ENCODE results near the gene TUBB1.

Gene TUBB1

DNA sequence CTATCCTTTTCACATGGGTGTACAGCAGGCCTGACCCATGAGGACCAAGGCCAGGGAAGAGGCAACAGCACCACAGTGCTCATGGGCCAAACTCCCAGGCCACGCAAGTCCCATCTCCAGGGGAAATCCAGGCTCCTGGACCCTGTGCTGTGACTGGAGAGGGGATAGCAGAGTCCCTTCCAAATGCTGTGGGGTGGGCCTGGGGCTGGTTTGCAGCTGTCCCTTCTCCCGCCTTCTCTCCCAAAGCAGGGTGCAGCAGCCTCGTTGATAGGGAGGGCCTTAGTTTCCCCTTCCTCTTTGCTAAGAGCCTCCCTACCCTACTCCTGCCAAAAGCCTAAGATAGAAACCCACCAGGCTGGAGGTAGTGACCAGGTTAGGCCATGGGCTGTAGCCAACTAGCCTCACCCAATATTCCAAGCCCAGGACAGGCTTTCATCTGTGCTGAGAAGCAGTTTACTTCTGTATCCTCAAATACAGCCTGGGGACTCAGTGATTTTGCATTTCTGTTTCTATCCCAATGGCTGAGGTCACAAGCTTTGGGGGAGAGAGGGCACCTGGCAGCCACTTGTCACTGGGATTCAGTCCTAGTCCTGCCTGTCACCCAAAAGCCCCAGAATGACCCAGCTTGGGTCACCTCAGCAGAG is 13.6 kb upstream of the TUBB1 start:
- TF ChIP-seq, protein P1, sequence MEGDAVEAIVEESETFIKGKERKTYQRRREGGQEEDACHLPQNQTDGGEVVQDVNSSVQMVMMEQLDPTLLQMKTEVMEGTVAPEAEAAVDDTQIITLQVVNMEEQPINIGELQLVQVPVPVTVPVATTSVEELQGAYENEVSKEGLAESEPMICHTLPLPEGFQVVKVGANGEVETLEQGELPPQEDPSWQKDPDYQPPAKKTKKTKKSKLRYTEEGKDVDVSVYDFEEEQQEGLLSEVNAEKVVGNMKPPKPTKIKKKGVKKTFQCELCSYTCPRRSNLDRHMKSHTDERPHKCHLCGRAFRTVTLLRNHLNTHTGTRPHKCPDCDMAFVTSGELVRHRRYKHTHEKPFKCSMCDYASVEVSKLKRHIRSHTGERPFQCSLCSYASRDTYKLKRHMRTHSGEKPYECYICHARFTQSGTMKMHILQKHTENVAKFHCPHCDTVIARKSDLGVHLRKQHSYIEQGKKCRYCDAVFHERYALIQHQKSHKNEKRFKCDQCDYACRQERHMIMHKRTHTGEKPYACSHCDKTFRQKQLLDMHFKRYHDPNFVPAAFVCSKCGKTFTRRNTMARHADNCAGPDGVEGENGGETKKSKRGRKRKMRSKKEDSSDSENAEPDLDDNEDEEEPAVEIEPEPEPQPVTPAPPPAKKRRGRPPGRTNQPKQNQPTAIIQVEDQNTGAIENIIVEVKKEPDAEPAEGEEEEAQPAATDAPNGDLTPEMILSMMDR (IDR thresholded peaks at IDR 0.05; ENCODE audit: low read depth, low read length, missing control alignments): no peak
- H3K4me3 ChIP-seq (replicated peaks; ENCODE audit: low read depth, low read length): peak overlapping the region; percentile 58
- DNase-seq (ENCODE audit: extremely low read depth, low read depth): no peak

DNA sequence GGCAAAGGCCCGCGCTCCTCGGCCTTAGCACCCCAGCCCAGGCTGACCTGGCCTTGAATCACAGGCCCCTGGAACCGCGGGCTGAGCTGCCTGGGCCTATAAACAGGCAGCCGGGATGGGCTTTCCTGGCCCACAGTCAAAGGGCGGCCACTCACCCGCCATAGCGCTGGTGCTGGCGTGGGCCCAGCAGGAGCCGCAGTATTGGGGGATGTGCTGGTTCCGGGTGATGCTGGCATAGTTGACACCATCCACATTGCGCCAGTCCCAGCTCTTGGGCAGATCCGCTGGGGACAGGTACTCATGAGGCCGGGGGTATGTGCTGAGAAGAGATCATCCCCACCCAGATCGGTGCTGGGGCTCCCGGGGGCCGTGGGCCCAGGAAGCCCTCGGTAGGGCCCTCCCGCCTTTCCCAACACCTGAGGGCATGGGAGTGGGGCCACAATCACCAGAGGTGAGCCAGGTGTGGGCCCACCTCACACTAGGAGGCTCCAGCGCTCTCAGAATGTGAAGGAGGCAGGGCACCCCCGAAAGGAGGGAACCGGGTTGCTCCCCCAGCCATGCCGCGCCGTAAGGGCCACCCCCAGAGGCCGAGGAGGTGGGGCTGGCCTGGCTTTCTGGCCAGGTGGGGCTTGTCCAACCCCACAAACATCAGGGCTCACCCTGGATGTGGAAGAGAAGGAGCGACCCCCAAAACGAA is 12.9 kb upstream of the TUBB1 start:
- DNase-seq (ENCODE audit: extremely low read depth, low read depth): no peak
- TF ChIP-seq, protein P1 (IDR thresholded peaks at IDR 0.05; ENCODE audit: low read depth, low read length, missing control alignments): no peak
- H3K4me3 ChIP-seq (replicated peaks; ENCODE audit: low read depth, low read length): peak overlapping the region; percentile 58

DNA sequence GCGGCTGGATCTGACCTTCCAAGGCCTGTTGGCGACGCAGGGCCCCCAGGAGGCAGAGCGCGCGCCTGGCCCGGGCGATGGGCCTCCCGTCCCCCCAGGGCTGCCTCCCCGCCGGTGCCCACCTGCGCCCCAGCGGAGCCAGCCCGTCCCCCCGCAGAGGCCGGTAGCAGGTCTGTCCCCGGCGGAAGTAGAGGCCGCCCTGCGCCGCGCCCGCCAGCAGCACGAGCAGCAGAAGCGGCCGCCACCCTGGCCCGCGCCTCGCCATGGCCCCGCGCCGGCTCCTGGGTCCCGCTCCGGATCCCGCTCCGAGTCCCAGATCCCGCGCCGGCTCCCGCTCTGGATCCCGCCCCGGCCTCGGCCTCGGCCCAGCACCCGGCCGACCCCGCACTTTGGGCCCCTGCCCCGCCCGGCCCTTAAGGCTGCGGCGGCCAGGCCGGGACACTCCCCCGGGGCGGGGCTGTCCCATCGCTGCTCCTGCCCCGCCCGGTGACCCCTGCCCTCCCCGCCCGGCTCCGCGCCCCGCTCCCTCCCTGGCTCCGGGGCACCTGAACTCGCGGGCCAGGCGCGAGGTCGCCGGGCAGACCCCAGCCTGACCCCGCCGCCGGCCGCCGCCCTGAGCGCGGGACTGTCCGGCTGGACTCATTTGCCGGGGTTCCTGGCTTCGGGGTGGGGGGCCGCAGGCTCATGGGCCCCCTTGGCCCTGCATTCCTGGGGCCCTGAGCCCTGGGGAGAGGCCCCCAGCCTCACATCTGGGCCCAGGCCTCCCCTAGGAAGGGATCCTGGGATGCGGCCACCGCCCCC is 12.2 kb upstream of the TUBB1 start, which contains the start of gene CTSZ:
Gene CTSZ (minus strand): TSS at position 391 of the 801 bp plus-strand sequence. CDS start 126 bp downstream, at position 265.
- peak within 1 kb of the TSS; percentile 58 for H3K4me3 ChIP-seq (replicated peaks; ENCODE audit: low read depth, low read length)
- DNase-seq (ENCODE audit: extremely low read depth, low read depth): no peak
- TF ChIP-seq, protein P1 (IDR thresholded peaks at IDR 0.05; ENCODE audit: low read depth, low read length, missing control alignments): no peak

DNA sequence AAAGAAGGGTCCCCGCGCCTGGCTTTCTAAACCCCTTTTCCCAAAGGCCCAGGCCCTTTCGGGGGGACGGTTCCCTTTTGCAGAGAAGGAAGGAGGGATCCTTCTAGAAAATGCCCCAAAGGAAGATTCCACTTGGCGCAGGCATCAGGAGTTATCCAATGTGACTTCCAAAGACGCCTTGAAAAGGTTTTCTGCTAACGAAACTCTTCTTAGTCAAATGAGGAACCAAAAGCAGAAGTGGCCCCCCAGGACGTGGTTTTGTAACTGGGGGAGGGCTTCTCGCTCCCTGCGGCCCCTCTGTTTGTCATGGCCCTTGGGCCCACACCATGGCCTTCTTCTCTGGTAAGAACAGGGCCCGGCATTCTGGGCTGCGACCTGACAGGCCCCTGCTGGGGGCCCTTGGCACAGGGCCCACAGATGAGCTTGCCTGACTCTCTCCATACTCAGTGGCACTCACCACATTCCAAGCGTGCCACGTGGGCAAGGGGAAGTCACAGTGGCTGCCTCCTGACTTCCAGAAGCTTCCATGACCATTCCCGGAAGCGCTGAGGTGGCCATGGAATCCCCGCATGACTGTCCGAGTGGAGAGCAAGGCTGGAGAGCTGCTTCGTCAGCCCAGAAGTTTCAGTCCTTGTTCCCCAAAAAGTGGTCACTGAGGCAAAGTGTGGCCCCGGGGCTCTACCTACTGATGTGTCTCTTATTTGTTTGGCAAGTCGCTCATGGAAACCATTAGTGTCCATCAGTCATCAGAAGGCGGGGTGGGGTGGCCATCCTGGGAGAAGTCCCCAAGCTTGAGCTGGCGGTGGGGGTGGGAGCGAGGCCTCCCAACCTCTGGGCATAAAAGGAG is 11.3 kb upstream of the TUBB1 start:
- DNase-seq (ENCODE audit: extremely low read depth, low read depth): no peak
- TF ChIP-seq, protein P1 (IDR thresholded peaks at IDR 0.05; ENCODE audit: low read depth, low read length, missing control alignments): no peak
- peak overlapping the region; percentile 58 for H3K4me3 ChIP-seq (replicated peaks; ENCODE audit: low read depth, low read length)

DNA sequence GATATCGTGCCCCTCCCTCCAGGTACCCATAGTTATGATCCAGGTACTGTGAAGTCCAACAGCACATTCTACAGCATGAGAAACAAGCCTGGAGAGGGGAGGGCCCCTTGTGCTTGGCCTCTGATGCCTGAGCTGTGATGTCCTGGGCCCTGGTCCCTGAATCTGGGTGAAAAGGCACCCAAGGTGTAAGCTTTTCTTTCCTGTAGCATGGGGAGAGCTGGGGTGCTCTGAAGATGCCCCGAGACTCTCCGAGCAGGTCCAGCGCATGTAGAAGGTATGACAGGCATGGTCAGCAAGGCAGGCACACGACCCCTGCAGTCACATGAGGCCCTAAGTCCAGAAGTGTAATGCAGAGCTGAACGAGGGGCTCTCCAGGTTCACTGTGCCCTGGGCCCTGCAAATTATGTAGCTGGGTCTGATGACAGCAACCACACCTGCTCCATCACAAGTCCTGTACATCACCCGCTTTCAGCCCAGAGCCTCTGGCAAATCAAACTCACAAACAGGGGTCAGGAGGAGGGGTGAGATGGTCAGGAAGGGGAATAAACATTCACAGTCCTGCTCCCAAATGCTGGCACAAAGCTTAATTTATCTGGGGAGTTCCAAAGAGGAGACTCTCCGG is 10.4 kb upstream of the TUBB1 start:
- TF ChIP-seq, protein P1 (IDR thresholded peaks at IDR 0.05; ENCODE audit: low read depth, low read length, missing control alignments): no peak
- H3K4me3 ChIP-seq (replicated peaks; ENCODE audit: low read depth, low read length): no peak overlapping the region

More for the DNA sequence above, 10.4 kb upstream of the TUBB1 start:
- no peak for DNase-seq (ENCODE audit: extremely low read depth, low read depth)
